ENCODE results near the gene TMEM243. TPM values are rescaled to one million over a fixed set of nuclear protein-coding genes. Genes with fewer than 3 reads are reported as not detected.
"Not testable (repeated sequence)": the region's sequence is repeated elsewhere in the genome, so short reads cannot be mapped to it uniquely, and the experiment has no call there.

Gene TMEM243, protein sequence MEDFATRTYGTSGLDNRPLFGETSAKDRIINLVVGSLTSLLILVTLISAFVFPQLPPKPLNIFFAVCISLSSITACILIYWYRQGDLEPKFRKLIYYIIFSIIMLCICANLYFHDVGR
- 17.5 TPM for polyA plus RNA-seq (ENCODE audit: insufficient read length)

DNA sequence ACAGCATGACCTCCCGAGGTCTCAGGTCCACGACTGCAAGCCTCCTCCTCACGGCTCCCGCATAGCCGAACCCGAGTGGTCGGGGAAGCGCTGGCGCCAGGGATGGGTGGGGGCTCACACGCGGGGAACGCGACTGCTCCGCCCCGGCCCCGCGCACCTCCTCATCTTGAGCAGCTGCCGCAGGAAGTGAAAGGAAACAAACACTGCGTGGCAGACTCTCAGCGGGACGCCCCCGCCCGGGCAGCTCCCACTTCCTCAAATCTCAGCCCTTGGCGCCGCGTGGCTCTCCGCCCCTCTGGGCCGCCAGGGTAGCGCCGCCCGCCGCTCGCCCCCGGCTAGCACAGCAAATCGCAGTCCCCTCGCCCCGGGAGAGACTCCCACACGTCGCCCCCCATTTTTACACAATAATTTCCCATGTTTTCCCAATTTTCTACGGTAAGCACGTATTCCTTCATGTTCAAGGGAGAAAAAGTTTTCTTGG lies at the start of gene TMEM243:
TSS of gene TMEM243 (minus strand) at position 188 of the 481 bp plus-strand sequence. CDS start 229 bp downstream, outside the sequence.
- peak; percentile 77 for DNase-seq

GRCh38 chr7:87267239-87267900 lies 47.8 kb upstream of the TMEM243 start:
- DNase-seq = no peak

- no peak for DNase-seq
Observed at GRCh38 chr7:87263537-87263936, 44.0 kb upstream of the TMEM243 start.

GRCh38 chr7:87253589-87254087 lies 34.1 kb upstream of the TMEM243 start:
- no peak for DNase-seq

- not testable (repeated sequence) for DNase-seq
Observed at GRCh38 chr7:87245671-87246070, 26.1 kb upstream of the TMEM243 start.

DNA sequence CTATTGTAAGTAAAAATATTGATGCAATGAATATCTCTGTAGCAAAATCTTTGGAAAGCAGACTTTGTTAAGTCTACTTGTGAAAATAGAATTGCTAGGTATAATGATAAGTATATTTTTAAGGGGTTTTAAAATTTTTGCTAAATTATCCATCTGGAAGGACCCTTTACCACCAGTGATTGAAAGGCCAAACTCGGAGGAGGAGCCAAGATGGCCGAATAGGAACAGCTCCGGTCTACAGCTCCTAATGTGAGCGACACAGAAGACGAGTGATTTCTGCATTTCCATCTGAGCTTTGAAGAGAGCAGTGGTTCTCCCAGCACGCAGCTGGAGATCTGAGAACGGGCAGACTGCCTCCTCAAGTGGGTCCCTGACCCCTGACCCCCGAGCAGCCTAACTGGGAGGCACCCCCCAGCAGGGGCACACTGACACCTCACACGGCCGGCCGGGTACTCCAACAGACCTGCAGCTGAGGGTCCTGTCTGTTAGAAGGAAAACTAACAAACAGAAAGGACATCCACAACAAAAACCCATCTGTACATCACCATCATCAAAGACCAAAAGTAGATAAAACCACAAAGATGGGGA lies 19.0 kb upstream of the TMEM243 start:
- not testable (repeated sequence) for DNase-seq

DNA sequence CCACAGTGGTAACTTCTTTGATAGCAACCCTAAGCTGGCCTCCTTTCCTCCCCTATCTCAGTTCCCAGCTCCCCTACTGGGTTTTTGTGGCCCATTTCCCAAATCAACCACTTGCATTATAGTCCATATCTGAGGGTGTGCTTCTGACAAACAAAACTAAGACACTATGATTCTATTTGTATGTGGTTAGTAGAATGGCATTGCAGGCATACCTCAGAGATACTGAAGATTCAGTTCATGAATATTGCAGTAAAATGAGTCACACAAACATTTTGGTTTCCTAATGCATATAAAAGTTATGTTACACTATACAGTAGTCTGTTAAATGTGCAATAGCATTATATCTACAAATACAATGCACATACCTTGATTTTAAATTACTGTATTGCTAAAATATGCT lies 15.4 kb upstream of the TMEM243 start:
- DNase-seq = no peak

GRCh38 chr7:87231711-87232110 lies 12.2 kb upstream of the TMEM243 start:
- peak; percentile 30 for DNase-seq

- DNase-seq = no peak
Observed at GRCh38 chr7:87231258-87231657, 11.7 kb upstream of the TMEM243 start.

- DNase-seq = no peak
Observed at GRCh38 chr7:87226495-87226894, 7.0 kb upstream of the TMEM243 start.

- DNase-seq = no peak
Observed at GRCh38 chr7:87225696-87226095, 6.2 kb upstream of the TMEM243 start.

GRCh38 chr7:87223666-87224065 lies 4.1 kb upstream of the TMEM243 start:
- no peak for DNase-seq

DNA sequence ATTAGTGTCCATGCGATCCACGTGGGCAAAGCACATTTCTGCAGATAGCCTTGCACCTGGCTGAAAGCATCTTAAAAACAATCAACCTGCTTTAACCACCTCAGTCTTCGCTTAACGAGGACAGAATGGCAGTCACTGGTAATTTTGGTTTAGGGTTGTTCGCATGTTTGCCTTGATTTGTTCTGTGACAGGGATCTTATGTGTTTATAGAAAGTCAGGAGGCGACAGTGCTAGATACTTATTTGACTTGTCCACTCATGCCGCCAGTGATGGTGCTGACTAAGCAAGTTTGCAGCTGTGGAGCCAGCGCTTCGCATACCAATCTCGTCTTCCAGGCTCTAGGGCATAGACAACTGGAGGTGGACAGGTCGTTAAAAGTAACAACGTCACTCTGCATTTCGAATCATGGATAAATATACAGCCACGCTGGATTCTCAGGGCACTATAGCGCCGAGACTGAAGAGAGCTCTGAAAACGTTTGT lies 1.2 kb upstream of the TMEM243 start:
- DNase-seq = no peak

DNA sequence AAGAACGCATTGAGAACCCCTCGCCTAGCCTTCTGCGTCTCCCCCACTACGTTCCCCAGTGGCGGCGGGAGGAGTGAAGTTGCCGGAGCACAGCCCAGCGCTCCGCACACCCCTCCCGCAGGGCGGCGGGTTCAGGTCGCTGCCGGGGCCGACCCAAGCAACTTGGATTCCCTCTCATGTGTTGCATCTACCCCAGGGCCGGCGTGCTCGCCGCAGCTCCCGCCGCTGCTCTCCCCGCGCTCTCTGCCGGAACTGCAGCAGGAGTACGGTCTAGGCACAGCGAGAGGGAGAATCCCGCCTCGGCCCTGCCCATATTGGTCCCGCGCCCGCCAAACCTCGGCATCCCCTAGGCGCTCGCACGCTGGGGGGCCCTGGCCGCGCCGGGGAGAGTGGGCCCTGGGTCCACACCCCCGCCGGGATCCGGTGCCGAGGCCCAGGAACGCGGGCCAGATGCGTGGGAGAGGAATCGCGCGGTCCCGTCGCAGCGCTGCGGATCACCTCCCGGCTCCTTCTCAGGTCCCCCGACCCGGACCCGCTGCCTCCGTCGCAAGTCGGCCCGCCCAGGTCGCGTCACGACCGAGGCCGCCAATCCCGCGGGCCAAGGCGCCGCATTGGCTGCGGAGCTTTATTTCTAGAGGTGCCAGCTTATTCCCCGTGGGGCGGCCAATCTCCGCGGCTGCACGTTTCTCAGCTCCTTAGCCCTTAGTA lies 648 bp upstream of the TMEM243 start:
- DNase-seq = peak; percentile 67

DNA sequence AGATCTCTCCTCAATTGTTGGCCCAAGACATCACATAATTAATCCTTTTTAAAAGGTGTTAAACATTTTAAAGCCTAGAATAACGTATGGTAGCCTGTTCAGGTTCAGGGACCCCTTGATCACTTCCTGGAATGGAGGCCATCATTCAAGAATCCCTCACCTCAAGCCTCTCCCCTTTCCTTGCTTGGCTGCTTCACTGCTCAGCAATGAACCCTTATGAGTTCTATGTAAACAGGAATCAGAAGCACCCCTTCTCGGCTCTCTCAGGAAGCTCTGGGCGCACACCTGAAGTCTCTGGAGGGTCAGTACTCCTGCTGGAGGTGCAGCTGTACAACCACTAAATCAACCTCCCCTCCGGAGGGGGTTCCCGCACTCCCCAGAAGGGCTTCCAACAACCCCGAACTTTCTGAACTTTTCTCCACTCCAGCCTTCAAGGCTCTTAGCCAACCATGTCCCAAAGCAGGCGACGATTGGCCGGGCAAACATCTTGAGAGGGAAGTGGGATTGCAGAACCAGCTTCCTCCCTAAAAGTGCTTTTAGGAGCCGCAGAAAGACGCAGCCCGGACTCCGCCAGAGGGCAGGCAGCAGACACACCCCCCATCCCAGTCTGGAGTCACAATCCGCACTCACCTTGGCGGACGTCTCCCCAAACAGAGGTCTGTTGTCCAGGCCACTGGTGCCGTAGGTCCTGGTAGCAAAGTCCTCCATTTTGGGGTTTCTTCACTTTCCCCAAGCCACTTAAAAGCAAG lies 562 bp downstream of the TMEM243 start:
- DNase-seq = peak; percentile 57

DNA sequence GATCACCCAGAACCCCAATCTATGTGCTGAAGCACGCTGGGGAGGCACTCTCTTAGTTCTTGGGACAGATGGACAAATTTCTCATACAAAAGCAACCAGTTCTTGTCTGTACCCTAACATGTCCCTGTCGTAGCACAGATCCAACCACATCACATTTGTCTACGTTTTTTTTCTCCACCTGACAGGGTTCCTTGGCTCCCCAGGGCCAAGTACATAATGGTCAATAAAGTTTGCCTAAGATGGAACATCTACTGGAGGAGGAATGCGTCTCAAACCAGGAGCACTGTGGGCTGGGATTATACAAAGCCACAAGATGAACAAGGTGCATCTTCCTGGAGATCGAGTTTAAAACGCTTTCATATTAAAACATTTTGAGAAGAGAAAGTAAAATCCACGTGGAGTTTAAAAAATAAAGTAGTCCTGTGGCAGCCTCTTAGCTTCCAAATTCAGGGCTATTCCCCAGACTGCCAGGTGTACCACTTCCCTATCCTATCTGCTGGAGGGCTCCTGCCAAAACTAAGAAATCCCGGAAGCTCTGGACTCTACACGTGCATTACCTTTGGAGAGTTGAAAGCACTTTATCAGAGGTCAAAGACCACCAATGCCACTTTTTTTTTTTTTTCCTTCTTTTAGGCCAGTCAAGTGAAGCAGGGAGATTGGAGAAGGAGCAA lies 1.4 kb downstream of the TMEM243 start:
- DNase-seq = no peak

DNA sequence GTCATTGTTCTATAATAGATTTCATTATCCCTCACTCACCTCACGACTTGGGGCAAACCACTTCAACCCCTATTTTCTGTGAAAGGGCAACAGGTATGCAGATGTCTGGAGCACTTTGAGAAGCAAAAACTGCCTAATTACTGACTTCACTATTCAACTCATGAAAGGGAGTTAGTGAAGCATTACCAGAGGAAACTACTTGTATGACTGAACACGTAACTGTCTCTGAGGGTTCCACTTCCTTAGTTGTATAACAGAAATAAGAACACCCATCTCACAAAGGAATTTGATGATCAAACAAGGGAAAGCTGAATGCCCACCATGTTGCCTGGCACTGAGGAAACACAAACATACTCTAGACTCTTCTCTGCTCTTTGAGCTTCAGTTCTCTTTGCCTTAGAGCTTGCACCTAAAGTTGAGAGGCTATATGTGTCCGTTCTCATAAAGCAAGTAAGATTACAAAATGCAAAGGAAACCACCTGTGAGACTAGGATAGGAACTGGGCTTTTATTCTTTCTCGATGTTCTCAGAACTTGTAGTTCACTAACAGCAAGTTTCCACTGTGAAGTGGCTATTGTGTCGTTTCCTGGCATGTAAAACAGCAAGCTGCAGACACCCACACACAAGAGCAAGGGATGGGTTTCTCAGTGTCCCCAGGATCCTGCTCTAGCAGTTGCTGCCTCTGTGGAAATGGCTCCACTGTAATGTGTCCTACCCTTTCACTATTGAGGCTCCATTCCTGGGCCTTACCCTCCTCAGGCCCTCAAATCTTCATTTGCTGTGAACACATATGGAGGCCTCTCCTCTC lies 2.6 kb downstream of the TMEM243 start:
- DNase-seq = no peak

DNA sequence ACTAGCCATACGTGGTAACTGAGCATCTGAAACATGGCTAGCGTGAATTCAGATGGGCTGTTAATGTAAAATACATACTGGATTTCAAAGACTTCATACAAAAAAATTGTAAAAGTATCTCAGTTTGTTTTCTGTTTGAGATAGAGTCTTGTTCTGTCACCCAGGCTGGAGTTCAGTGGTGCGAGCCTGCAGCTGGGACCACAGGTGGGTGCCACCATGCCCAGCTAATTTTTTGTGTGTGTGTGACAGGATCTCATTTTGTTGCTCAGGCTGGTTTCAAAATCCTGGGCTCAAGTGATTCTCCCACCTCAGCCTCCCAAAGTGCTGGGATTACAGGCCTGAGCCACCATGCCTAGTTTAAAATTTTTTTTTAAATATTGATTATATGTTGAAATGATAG lies 4.5 kb downstream of the TMEM243 start:
- no peak for DNase-seq

GRCh38 chr7:87213811-87214210 lies 5.7 kb downstream of the TMEM243 start:
- no peak for DNase-seq

GRCh38 chr7:87213252-87213651 lies 6.3 kb downstream of the TMEM243 start:
- no peak for DNase-seq

DNA sequence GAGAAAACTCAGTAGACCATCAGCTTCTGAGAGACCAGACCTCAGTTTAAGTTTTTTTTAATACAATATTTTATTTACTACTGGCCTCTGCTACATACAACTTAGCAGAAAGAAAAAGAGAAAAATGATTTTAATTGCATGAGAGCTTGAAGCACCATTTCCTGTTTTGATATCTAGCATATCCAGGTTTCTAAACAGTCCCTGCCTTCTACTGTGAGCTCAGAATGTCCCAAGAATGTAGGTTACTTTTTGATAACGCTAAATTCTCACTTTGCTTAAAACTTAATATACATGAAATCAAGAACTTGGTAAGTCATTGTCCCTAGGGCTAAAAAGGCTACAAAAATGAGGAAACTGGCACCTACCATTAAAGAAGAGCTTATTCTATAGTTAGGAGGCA lies 7.0 kb downstream of the TMEM243 start:
- no peak for DNase-seq

All from hindlimb muscle (tissue), 1 donor.